Gastroesophageal sphincter (tissue), 3 donors: ENCODE data around the gene SMIM35.

Experiments
- CTCF ChIP-seq, 4 experiments: fragments of 200-600 bp in 2 of 4; fragments of 450-650 bp in 2 of 4; sonication (generic) in 1 of 4; IDR thresholded peaks; one replicate each; pipeline ENCODE4 v1.5.1; 2017 to 2019; ENCODE audit warnings: antibody characterized with exemption in 4 of 4, mild to moderate bottlenecking in 2 of 4, moderate library complexity in 2 of 4
- EP300 ChIP-seq: sonication (generic); formaldehyde crosslinking; IDR thresholded peaks from one replicate; pipeline ENCODE4 v1.6.1; 2017; ENCODE audit warnings: antibody characterized with exemption, mild to moderate bottlenecking
- POLR2A ChIP-seq, 2 donors: fragments of 450-650 bp; IDR thresholded peaks; one replicate each; pipeline ENCODE4 v1.6.1; 2017; ENCODE audit warnings: antibody characterized with exemption in 2 of 2, mild to moderate bottlenecking in 2 of 2, moderate library complexity in 1 of 2
- POLR2AphosphoS5 ChIP-seq: sonication (generic); formaldehyde crosslinking; IDR thresholded peaks from one replicate; pipeline ENCODE4 v1.6.1; 2017; ENCODE audit warnings: antibody characterized with exemption

GRCh38 chr11:118073554-118073953, 13.2 kb downstream of the SMIM35 start:
- TF ChIP-seq CTCF (IDR thresholded peaks at IDR 0.05) (no peak), POLR2A (IDR thresholded peaks at IDR 0.05) (no peak), EP300 (no peak), POLR2AphosphoS5 (no peak)
